Measurements from ENCODE around the gene FREY1. TPM values are rescaled to one million over a fixed set of nuclear protein-coding genes. Genes with fewer than 3 reads are reported as not detected.
A peak's percentile ranks its signal among the peaks of the same experiment; 100 is the strongest.

The FREY1 gene
- total and polyA plus RNA-seq, 2 donors (not counting 3 experiments of a cell fraction or from before 2014, with no cell fraction given), result 0.84 to 1.1 TPM

DNA sequence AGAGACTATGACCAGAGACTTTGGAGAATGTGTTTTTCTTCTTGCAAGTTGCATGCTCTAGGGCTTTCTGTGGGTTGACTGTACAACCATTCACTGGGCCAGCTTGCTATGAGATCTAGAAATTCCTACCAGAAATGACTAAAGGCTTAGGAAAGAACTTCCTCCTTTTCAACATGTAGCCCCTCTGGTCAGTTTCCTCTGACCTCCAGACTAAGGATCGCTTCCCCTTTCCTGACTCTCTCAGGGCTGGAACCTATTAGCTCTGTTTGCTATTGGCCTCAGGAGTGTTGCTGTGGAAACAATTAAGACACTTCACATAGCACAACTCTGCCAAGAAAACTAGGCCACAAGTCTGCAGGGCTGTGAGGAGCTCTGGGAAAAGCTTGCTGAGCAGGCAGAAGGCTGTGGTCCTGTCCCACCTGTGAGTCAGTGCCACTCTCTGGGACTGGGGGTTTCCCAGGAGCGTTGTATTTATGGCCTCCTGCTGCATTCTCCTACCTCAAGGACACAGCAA lies 49.1 kb downstream of the FREY1 start:
- TF ChIP-seq JUN (IDR thresholded peaks at IDR 0.05; ENCODE audit: borderline replicate concordance, insufficient read depth, insufficient read length, low read depth), result peak; percentile 26
- no peak for TF ChIP-seq MYC (IDR thresholded peaks at IDR 0.05; ENCODE audit: low read depth, low read length)
- TF ChIP-seq FOS (IDR thresholded peaks at IDR 0.05; ENCODE audit: borderline replicate concordance, insufficient read depth, low read length), result no peak
- FAIRE-seq, result peak; percentile 71
- intact Hi-C loops (cut with micrococcal nuclease), result loop anchor here (1.0 kb wide), 1 partner anchor 11 kb away; the partner anchor contains the start of gene CRY2
- Histone ChIP-seq H3K9ac (replicated peaks; ENCODE audit: extremely low read depth, insufficient read depth, low read length) (peak overlapping the region; percentile 28), H4K20me1 (replicated peaks; ENCODE audit: control insufficient read depth, extremely low read depth, insufficient read depth, low read length) (no peaks in the 10 kb centered on the region), H3K9me3 (replicated peaks; ENCODE audit: control insufficient read depth, insufficient read depth, low read length) (no peaks in the 10 kb centered on the region), H3K27ac (ENCODE audit: insufficient read depth, low read depth, low read length) (peak overlapping the region; percentile 64), H3K36me3 (ENCODE audit: control insufficient read depth in 2 of 2, extremely low read depth in 1 of 2, insufficient read depth in 2 of 2, low read length in 2 of 2) (peaks cover 0 to 11% of the 10 kb centered on the region in 2 experiments), H3K4me3 (replicated peaks in 1 of 3; ENCODE audit: insufficient read depth in 1 of 3, low read depth in 1 of 3, low read length in 3 of 3) (no peak overlapping the region), H3K27me3 (ENCODE audit: control insufficient read depth in 2 of 2, insufficient read depth in 2 of 2, low read length in 2 of 2) (no peaks in the 10 kb centered on the region), H3K4me1 (ENCODE audit: control insufficient read depth, extremely low read depth, insufficient read depth, low read length) (peaks cover 28% of the 10 kb centered on the region), H2AFZ (ENCODE audit: low read depth, low read length) (no peak overlapping the region), H3K4me2 (ENCODE audit: insufficient read depth, low read length) (no peak overlapping the region), H3K79me2 (ENCODE audit: control insufficient read depth, insufficient read depth, low read length) (peaks cover 3% of the 10 kb centered on the region), H3K9me1 (replicated peaks; ENCODE audit: control insufficient read depth, extremely low read depth, insufficient read depth, low read length) (no peaks in the 10 kb centered on the region)
- BruUV-seq (replicated peaks), result no TSS peak
- peak; percentile 94 for DNase-seq (ENCODE audit: low read depth, low spot score)
- CTCF ChIA-PET, result interaction anchor here (0.9 to 1.3 kb wide), 4 partner anchors 11 to 148 kb away, joined by 3 to 6 read pairs (median 4); partner anchors contain the start of gene CRY2
- POLR2A ChIA-PET, result interaction anchor here (1.4 to 1.7 kb wide), 2 partner anchors 10 to 11 kb away, joined by 3 to 5 read pairs; no protein-coding TSS in a partner anchor
- dilution Hi-C loops (cut with MboI; ENCODE audit: extremely low pct_ligation_motif_present, low sequenced_read_pairs), result no loop called here

Other genes with a start within 250 kb of the FREY1 start
- 40.5 and 71.2 TPM in 2 replicates for gene CHST1, start 241.6 kb downstream of the FREY1 start, total RNA-seq
- gene CHST1, start 241.6 kb downstream of the FREY1 start, polyA plus RNA-seq, result 12.6 and 18.6 TPM in 2 replicates
- gene SLC35C1, start 102.1 kb downstream of the FREY1 start, total RNA-seq, result 17.1 and 19.8 TPM in 2 replicates
- gene SLC35C1, start 102.1 kb downstream of the FREY1 start, polyA plus RNA-seq, result 8.5 and 10.5 TPM in 2 replicates
- 8.8 and 11.7 TPM in 2 replicates for gene CRY2, start 59.8 kb downstream of the FREY1 start, total RNA-seq
- gene CRY2, start 59.8 kb downstream of the FREY1 start, polyA plus RNA-seq, result 7.1 and 7.7 TPM in 2 replicates
- 4.8 and 5.3 TPM in 2 replicates for gene MAPK8IP1, start 21.6 kb downstream of the FREY1 start, total RNA-seq
- 4.1 and 6.8 TPM in 2 replicates for gene MAPK8IP1, start 21.6 kb downstream of the FREY1 start, polyA plus RNA-seq
- 25.7 and 27.4 TPM in 2 replicates for gene PEX16, start 10.6 kb upstream of the FREY1 start, total RNA-seq
- 32.2 and 36.8 TPM in 2 replicates for gene PEX16, start 10.6 kb upstream of the FREY1 start, polyA plus RNA-seq
- gene LARGE2, start 15.4 kb upstream of the FREY1 start, total RNA-seq, result not detected in 2 replicates
- 0.06 and 0.10 TPM in 2 replicates for gene LARGE2, start 15.4 kb upstream of the FREY1 start, polyA plus RNA-seq
- 26.9 and 30.5 TPM in 2 replicates for gene PHF21A, start 214.2 kb upstream of the FREY1 start, total RNA-seq
- gene PHF21A, start 214.2 kb upstream of the FREY1 start, polyA plus RNA-seq, result 11.9 and 14.1 TPM in 2 replicates